ENCODE data around the gene CXCL17. TPM values are rescaled to one million over a fixed set of nuclear protein-coding genes. Genes with fewer than 3 reads are reported as not detected.
"Not testable (repeated sequence)": the region's sequence is repeated elsewhere in the genome, so short reads cannot be mapped to it uniquely, and the experiment has no call there.

Gene CXCL17
- total RNA-seq, 1 donor from 2014 or later, result not detected

GRCh38 chr19:42465827-42466280, 23.1 kb upstream of the CXCL17 start:
- no peak for TF ChIP-seq CTCF (IDR thresholded peaks at IDR 0.05; ENCODE audit: partially characterized antibody, unreplicated experiment)
- no peaks in the 10 kb centered on the region for H3K9me3 Mint-ChIP-seq (ENCODE audit: unreplicated experiment)
- no peak overlapping the region for H3K4me3 Mint-ChIP-seq (ENCODE audit: unreplicated experiment)
- no peak overlapping the region for H3K27ac Mint-ChIP-seq (ENCODE audit: unreplicated experiment)
- no peaks in the 10 kb centered on the region for H3K36me3 Mint-ChIP-seq (ENCODE audit: unreplicated experiment)
- H3K27me3 Mint-ChIP-seq (ENCODE audit: unreplicated experiment), result peaks cover 2% of the 10 kb centered on the region
- DNase-seq, result no peak
- H3K4me1 Mint-ChIP-seq (ENCODE audit: low read depth, unreplicated experiment), result peaks cover 9% of the 10 kb centered on the region

DNA sequence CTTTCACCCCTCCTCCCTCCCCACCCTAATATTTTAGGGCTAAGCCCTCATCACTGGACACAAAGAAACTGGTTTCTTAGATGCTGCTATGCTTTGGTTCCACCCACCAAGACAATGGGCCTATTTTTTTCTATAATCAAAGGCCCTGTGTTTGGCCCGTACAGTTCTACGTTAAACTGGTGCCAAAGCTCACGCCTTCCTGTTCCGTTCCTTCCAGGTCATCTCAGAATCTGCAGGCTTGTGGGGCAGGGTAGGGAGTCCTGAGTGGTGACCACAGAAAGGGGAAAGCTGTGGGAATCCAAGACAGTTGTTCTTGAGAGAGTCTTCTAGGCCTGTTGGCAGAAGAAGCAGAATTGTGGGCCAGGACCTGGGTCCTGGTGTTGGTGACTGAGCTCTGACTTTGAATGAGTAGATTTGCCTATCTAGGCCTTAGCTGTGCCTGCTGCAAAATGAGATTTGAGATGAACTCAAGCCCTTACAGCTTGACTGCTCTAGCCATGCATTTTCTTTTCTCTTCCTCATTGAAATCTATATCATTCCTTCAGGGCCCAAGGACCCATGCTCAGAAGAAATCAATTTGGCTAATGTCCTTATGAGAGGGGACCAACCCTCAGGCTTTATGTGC, 19.1 kb upstream of the CXCL17 start:
- H3K9me3 Mint-ChIP-seq (ENCODE audit: unreplicated experiment), result peaks cover 2% of the 10 kb centered on the region
- no peak for DNase-seq
- H3K4me3 Mint-ChIP-seq (ENCODE audit: unreplicated experiment), result no peak overlapping the region
- peaks cover 4% of the 10 kb centered on the region for H3K36me3 Mint-ChIP-seq (ENCODE audit: unreplicated experiment)
- no peak overlapping the region for H3K27ac Mint-ChIP-seq (ENCODE audit: unreplicated experiment)
- peaks cover 3% of the 10 kb centered on the region for H3K4me1 Mint-ChIP-seq (ENCODE audit: low read depth, unreplicated experiment)
- H3K27me3 Mint-ChIP-seq (ENCODE audit: unreplicated experiment), result peaks cover 5% of the 10 kb centered on the region
- TF ChIP-seq CTCF (IDR thresholded peaks at IDR 0.05; ENCODE audit: partially characterized antibody, unreplicated experiment), result no peak

DNA sequence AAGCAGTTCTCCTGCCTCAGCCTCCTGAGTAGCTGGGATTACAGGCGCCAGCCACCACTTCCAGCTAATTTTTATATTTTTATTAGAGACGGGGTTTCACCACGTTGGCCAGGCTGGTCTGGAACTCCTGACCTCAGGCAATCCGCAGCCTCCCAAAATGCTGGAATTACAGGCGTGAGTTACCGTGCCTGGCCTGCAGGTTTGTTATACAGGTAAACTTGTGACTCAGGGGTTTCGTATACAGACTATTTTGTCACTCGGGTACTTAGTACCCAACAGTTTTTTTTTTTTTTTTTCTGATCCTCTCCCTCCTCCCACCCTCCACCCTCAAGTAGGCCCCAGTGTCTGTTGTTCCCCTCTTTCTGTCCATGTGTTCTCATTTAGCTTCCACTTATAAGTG, 18.5 kb upstream of the CXCL17 start:
- not testable (repeated sequence) for H3K4me3 Mint-ChIP-seq (ENCODE audit: unreplicated experiment); H3K27me3 Mint-ChIP-seq (ENCODE audit: unreplicated experiment); H3K27ac Mint-ChIP-seq (ENCODE audit: unreplicated experiment)

DNA sequence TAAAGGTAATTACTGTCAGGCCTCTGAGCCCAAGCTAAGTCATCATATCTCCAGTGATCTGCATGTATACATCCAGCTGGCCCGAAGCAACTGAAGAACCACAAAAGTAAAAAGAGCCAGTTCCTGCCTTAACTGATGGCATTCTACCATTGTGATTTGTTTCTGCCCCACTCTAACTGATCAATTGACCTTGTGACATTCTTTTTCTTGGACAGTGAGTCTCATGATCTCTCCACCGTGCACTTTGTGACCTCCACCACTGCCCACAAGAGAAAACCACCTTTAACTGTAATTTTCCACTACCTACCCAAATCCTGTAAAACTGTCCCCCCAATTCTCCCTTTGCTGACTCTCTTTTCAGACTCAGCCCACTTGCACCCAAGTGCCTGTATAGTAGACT, 17.2 kb upstream of the CXCL17 start:
- no peak for DNase-seq
- Mint-ChIP-seq H3K4me3 (ENCODE audit: unreplicated experiment) (no peak overlapping the region), H3K27me3 (ENCODE audit: unreplicated experiment) (peaks cover 3% of the 10 kb centered on the region), H3K9me3 (ENCODE audit: unreplicated experiment) (peaks cover 2% of the 10 kb centered on the region), H3K27ac (ENCODE audit: unreplicated experiment) (no peak overlapping the region), H3K36me3 (ENCODE audit: unreplicated experiment) (peaks cover 4% of the 10 kb centered on the region), H3K4me1 (ENCODE audit: low read depth, unreplicated experiment) (peaks cover 1% of the 10 kb centered on the region)
- TF ChIP-seq CTCF (IDR thresholded peaks at IDR 0.05; ENCODE audit: partially characterized antibody, unreplicated experiment), result no peak

More for the DNA sequence above, 18.5 kb upstream of the CXCL17 start:
- not testable (repeated sequence) for H3K9me3 Mint-ChIP-seq (ENCODE audit: unreplicated experiment); DNase-seq; H3K36me3 Mint-ChIP-seq (ENCODE audit: unreplicated experiment); H3K4me1 Mint-ChIP-seq (ENCODE audit: low read depth, unreplicated experiment)

GRCh38 chr19:42455621-42456081, 12.9 kb upstream of the CXCL17 start:
- TF ChIP-seq CTCF (IDR thresholded peaks at IDR 0.05; ENCODE audit: partially characterized antibody, unreplicated experiment), result no peak
- no peak overlapping the region for H3K4me3 Mint-ChIP-seq (ENCODE audit: unreplicated experiment)
- peaks cover 1% of the 10 kb centered on the region for H3K4me1 Mint-ChIP-seq (ENCODE audit: low read depth, unreplicated experiment)
- H3K36me3 Mint-ChIP-seq (ENCODE audit: unreplicated experiment), result peaks cover 4% of the 10 kb centered on the region
- H3K27ac Mint-ChIP-seq (ENCODE audit: unreplicated experiment), result no peak overlapping the region
- DNase-seq, result no peak
- H3K27me3 Mint-ChIP-seq (ENCODE audit: unreplicated experiment), result peaks cover 3% of the 10 kb centered on the region
- peaks cover 2% of the 10 kb centered on the region for H3K9me3 Mint-ChIP-seq (ENCODE audit: unreplicated experiment)

Data from glutamatergic neuron (in vitro differentiated cells).